Calu3 (cell line): ENCODE measurements around the gene CEACAM4. TPM values are rescaled to one million over a fixed set of nuclear protein-coding genes. Genes with fewer than 3 reads are reported as not detected.
"Not testable (repeated sequence)": the region's sequence is repeated elsewhere in the genome, so short reads cannot be mapped to it uniquely, and the experiment has no call there.

Experiments used
- BruUV-seq: library from RNA; stranded (reverse); fragments of 400-500 nt; replicated peaks from 2 replicates; lab custom pipeline; 2021; lab: Mats Ljungman, UMichigan
- CTCF ChIA-PET: fragments of 300-600 bp; sonication (Branson Sonifier 250); formaldehyde crosslinking; loops from one replicate; lab custom pipeline; 2022; ENCODE audit warnings: antibody characterized with exemption; lab: Charles Lee
- DNase-seq: peaks from one replicate; pipeline ENCODE4 v3.0.0; 2022
- H3K27ac Mint-ChIP-seq: one replicate; pipeline ENCODE4 v1.8.0; 2022; ENCODE audit warnings: mixed read lengths; ENCODE audit not compliant: unreplicated experiment
- H3K27me3 Mint-ChIP-seq: one replicate; pipeline ENCODE4 v1.8.0; 2022; ENCODE audit warnings: mixed read lengths; ENCODE audit not compliant: unreplicated experiment
- H3K36me3 Mint-ChIP-seq: one replicate; pipeline ENCODE4 v1.8.0; 2022; ENCODE audit warnings: mild to moderate bottlenecking, moderate library complexity, mixed read lengths; ENCODE audit not compliant: insufficient read depth, unreplicated experiment
- H3K4me1 Mint-ChIP-seq: one replicate; pipeline ENCODE4 v1.8.0; 2022; ENCODE audit warnings: mild to moderate bottlenecking, low read depth, mixed read lengths; ENCODE audit not compliant: unreplicated experiment
- H3K4me3 Mint-ChIP-seq: one replicate; pipeline ENCODE4 v1.8.0; 2022; ENCODE audit warnings: mild to moderate bottlenecking, low read depth, moderate library complexity, mixed read lengths; ENCODE audit not compliant: unreplicated experiment
- H3K9me3 Mint-ChIP-seq: one replicate; pipeline ENCODE4 v1.8.0; 2022; ENCODE audit warnings: low read depth, mixed read lengths; ENCODE audit not compliant: unreplicated experiment
- CTCF ChIP-seq: fragments of 200-600 bp; IDR thresholded peaks from one replicate; pipeline ENCODE4 v1.8.0; 2022; ENCODE audit warnings: antibody characterized with exemption; ENCODE audit not compliant: unreplicated experiment
- intact Hi-C: fragments of 100-400 bp; cut with micrococcal nuclease; formaldehyde crosslinking; loops from one replicate; pipeline ENCODE4 v1.10.0; 2022; ENCODE audit not compliant: unreplicated experiment
- total RNA-seq: library from RNA; stranded (reverse); gene quantifications from 2 replicates; pipeline ENCODE4 v1.2.3, GENCODE V29; 2022

CEACAM4 gene
- total RNA-seq, 1 experiment from 2014 or later: not detected

- peaks cover 98% of the 10 kb centered on the region for H3K27me3 Mint-ChIP-seq
- no peaks in the 10 kb centered on the region for H3K4me1 Mint-ChIP-seq
- CTCF ChIA-PET: interaction anchor here (0.5 to 1.9 kb wide), 2 partner anchors 16 to 21 kb away, joined by 3 to 4 read pairs; no protein-coding TSS in a partner anchor
- intact Hi-C loops: no loop called here
- no TSS peak for BruUV-seq
- no peaks in the 10 kb centered on the region for H3K36me3 Mint-ChIP-seq
- peaks cover 10% of the 10 kb centered on the region for H3K9me3 Mint-ChIP-seq
- H3K4me3 Mint-ChIP-seq: no peak overlapping the region
- no peak overlapping the region for H3K27ac Mint-ChIP-seq
- TF ChIP-seq CTCF: no peak
- no peak for DNase-seq
These were observed 40.8 kb downstream of the CEACAM4 start for GRCh38 chr19:41586064-41586463.

- no peak for DNase-seq
- no TSS peak for BruUV-seq
- Mint-ChIP-seq H3K27me3 (peaks cover 98% of the 10 kb centered on the region), H3K4me3 (no peak overlapping the region), H3K27ac (no peak overlapping the region), H3K4me1 (no peaks in the 10 kb centered on the region), H3K9me3 (peaks cover 10% of the 10 kb centered on the region), H3K36me3 (peaks cover 5% of the 10 kb centered on the region)
- TF ChIP-seq CTCF: no peak
- intact Hi-C loops: no loop called here
- CTCF ChIA-PET: interaction anchor here (1.9 kb wide), 1 partner anchor 15 kb away, joined by 4 read pairs; no protein-coding TSS in a partner anchor
These were observed 41.9 kb downstream of the CEACAM4 start for GRCh38 chr19:41584931-41585330.

DNA sequence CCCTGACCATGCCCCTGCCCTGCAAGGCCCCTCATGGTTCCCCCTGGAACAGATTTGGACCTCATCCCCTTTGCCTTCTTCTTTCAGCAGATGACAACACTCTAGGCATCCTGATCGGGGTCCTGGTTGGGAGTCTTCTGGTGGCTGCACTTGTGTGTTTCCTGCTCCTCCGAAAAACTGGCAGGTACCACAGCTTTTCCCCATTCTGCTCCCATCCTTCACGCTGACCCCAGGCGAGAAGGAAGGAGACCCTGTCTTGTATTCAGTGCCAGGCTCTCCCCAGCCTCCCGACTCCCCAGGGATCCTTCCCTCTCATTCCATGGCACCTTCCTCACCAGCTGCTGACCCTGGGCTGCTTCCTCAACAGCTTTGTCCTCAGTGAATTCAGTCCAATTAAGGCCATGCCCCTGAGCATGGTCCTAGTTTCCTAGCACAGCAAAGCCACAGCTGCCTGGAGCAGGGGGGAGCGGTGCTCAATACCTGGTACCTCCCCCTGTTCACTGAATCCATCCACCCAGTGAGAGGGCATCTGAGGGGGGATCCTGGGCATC lies 42.5 kb downstream of the CEACAM4 start:
- CTCF ChIA-PET: no interaction called here
- Mint-ChIP-seq H3K36me3 (peaks cover 5% of the 10 kb centered on the region), H3K27ac (no peak overlapping the region), H3K4me3 (no peak overlapping the region), H3K27me3 (peaks cover 98% of the 10 kb centered on the region), H3K9me3 (peaks cover 10% of the 10 kb centered on the region), H3K4me1 (no peaks in the 10 kb centered on the region)
- no peak for DNase-seq
- TF ChIP-seq CTCF: no peak
- intact Hi-C loops: no loop called here
- no TSS peak for BruUV-seq

GRCh38 chr19:41582577-41583182 lies 44.2 kb downstream of the CEACAM4 start:
- CTCF ChIA-PET, intact Hi-C loops, DNase-seq: not testable (repeated sequence)

GRCh38 chr19:41581068-41581467 lies 45.8 kb downstream of the CEACAM4 start:
- CTCF ChIA-PET, H3K4me3 Mint-ChIP-seq, DNase-seq, H3K9me3 Mint-ChIP-seq, BruUV-seq, H3K36me3 Mint-ChIP-seq, H3K4me1 Mint-ChIP-seq, intact Hi-C loops, H3K27ac Mint-ChIP-seq: not testable (repeated sequence)
- peaks cover 98% of the 10 kb centered on the region for H3K27me3 Mint-ChIP-seq

More at GRCh38 chr19:41582577-41583182, 44.2 kb downstream of the CEACAM4 start:
- not testable (repeated sequence) for H3K9me3 Mint-ChIP-seq, H3K4me1 Mint-ChIP-seq, H3K4me3 Mint-ChIP-seq, H3K27ac Mint-ChIP-seq, BruUV-seq, H3K36me3 Mint-ChIP-seq
- H3K27me3 Mint-ChIP-seq: peaks cover 98% of the 10 kb centered on the region
